ENCODE measurements around the gene PTPRM.
"Not testable (repeated sequence)": the region's sequence is repeated elsewhere in the genome, so short reads cannot be mapped to it uniquely, and the experiment has no call there.

PTPRM gene

GRCh38 chr18:8056723-8057122 is 489.6 kb downstream of the PTPRM start:
- DNase-seq: no peak
- Histone ChIP-seq H3K27ac (no peak overlapping the region), H3K4me1 (peaks cover 0 to 16% (median 2%) of the 10 kb centered on the region in 4 donors), H3K9me3 (no peaks in the 10 kb centered on the region), H3K27me3 (no peaks in the 10 kb centered on the region), H3K4me3 (no peak overlapping the region), H3K36me3 (no peaks in the 10 kb centered on the region)
- intact Hi-C loops (cut with DNase I; ENCODE audit: low total_unique reads): no loop called here
- TF ChIP-seq, protein P1, sequence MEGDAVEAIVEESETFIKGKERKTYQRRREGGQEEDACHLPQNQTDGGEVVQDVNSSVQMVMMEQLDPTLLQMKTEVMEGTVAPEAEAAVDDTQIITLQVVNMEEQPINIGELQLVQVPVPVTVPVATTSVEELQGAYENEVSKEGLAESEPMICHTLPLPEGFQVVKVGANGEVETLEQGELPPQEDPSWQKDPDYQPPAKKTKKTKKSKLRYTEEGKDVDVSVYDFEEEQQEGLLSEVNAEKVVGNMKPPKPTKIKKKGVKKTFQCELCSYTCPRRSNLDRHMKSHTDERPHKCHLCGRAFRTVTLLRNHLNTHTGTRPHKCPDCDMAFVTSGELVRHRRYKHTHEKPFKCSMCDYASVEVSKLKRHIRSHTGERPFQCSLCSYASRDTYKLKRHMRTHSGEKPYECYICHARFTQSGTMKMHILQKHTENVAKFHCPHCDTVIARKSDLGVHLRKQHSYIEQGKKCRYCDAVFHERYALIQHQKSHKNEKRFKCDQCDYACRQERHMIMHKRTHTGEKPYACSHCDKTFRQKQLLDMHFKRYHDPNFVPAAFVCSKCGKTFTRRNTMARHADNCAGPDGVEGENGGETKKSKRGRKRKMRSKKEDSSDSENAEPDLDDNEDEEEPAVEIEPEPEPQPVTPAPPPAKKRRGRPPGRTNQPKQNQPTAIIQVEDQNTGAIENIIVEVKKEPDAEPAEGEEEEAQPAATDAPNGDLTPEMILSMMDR (IDR thresholded peaks at IDR 0.05): no peak

GRCh38 chr18:8063152-8063551 is 496.0 kb downstream of the PTPRM start:
- DNase-seq; intact Hi-C loops (cut with DNase I; ENCODE audit: low total_unique reads); H3K27ac ChIP-seq; H3K27me3 ChIP-seq; H3K36me3 ChIP-seq; H3K4me1 ChIP-seq; H3K4me3 ChIP-seq; H3K9me3 ChIP-seq: not testable (repeated sequence)

DNA sequence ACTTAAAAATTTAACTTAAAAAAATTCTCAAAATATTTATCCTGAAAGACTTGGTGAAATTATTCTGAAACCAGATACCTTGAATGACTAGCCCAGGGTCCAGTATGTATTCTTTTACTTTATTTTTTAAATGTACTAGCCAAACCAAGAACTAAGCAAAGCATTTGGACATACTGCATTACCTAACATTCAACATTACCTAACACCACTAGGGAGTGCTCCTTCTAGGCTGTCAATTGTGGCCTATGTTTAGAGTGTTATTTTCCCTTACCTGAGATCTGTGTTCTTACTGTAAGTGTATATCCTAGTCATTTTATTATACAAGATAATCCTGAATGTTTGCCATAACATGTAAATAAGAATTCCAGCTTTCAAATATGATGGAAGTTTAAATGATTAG is 496.6 kb downstream of the PTPRM start:
- Histone ChIP-seq H3K4me3 (no peak overlapping the region), H3K4me1 (no peaks in the 10 kb centered on the region), H3K27me3 (no peaks in the 10 kb centered on the region), H3K9me3 (no peaks in the 10 kb centered on the region), H3K27ac (no peak overlapping the region), H3K36me3 (no peaks in the 10 kb centered on the region)
- no peak for DNase-seq
- intact Hi-C loops (cut with DNase I; ENCODE audit: low total_unique reads): no loop called here
- TF ChIP-seq, protein P1 (IDR thresholded peaks at IDR 0.05): no peak

- TF ChIP-seq, protein P1 (IDR thresholded peaks at IDR 0.05): no peak
- Histone ChIP-seq H3K4me1 (no peaks in the 10 kb centered on the region), H3K4me3 (no peak overlapping the region), H3K36me3 (no peaks in the 10 kb centered on the region), H3K9me3 (no peaks in the 10 kb centered on the region), H3K27ac (no peak overlapping the region), H3K27me3 (no peaks in the 10 kb centered on the region)
- intact Hi-C loops (cut with DNase I; ENCODE audit: low total_unique reads): no loop called here
- DNase-seq: no peak
Measured at GRCh38 chr18:8065284-8065683, 498.2 kb downstream of the PTPRM start.

- H3K4me1 ChIP-seq: no peaks in the 10 kb centered on the region
- H3K27ac ChIP-seq: no peak overlapping the region
- H3K9me3 ChIP-seq: no peaks in the 10 kb centered on the region
- no peaks in the 10 kb centered on the region for H3K27me3 ChIP-seq
- intact Hi-C loops (cut with DNase I; ENCODE audit: low total_unique reads): no loop called here
- DNase-seq: no peak
- H3K4me3 ChIP-seq: no peak overlapping the region
- TF ChIP-seq, protein P1 (IDR thresholded peaks at IDR 0.05): no peak
- no peaks in the 10 kb centered on the region for H3K36me3 ChIP-seq
Measured at GRCh38 chr18:8065773-8066172, 498.7 kb downstream of the PTPRM start.

- Histone ChIP-seq H3K4me1 (no peaks in the 10 kb centered on the region), H3K36me3 (peaks cover 0 to 3% (median 0%) of the 10 kb centered on the region in 3 donors), H3K27ac (no peak overlapping the region), H3K9me3 (no peaks in the 10 kb centered on the region), H3K4me3 (no peak overlapping the region), H3K27me3 (no peaks in the 10 kb centered on the region)
- no peak for DNase-seq
- TF ChIP-seq, protein P1 (IDR thresholded peaks at IDR 0.05): no peak
- intact Hi-C loops (cut with DNase I; ENCODE audit: low total_unique reads): no loop called here
Measured at GRCh38 chr18:8069708-8070107, 502.6 kb downstream of the PTPRM start.

Data from tibial artery (tissue), 4 donors.